Renal pelvis (tissue), 12 donors: Measurements from ENCODE around the gene ZNF501. TPM values are rescaled to one million over a fixed set of nuclear protein-coding genes. Genes with fewer than 3 reads are reported as not detected.

Experiments
- DNase-seq: peaks from one replicate; pipeline ENCODE4 v3.0.0-alpha.2; 2013
- long read RNA-seq, 16 experiments: transcript quantifications; one replicate each; lab custom pipeline, GENCODE V29; 2026
- polyA plus RNA-seq, 3 donors: library from polyadenylated mRNA; unstranded; fragments of 120-200 nt; gene quantifications; one replicate each; pipeline ENCODE4 v1.2.1, GENCODE V29; 2013; ENCODE audit not compliant: insufficient read length in 3 of 3

ZNF501 gene
- 10 to 100 TPM; 10.2 to 12.9 (median 10.8) TPM for polyA plus RNA-seq
- long read RNA-seq, donor 1, partial matches to known transcripts = 66 of 69 reads
- long read RNA-seq, donor 1, other reads (novel, unspliced or antisense) = 0 of 69 reads
- long read RNA-seq, donor 2, partial matches to known transcripts = 0 of 4 reads
- long read RNA-seq, donor 2, other reads (novel, unspliced or antisense) = 0 of 4 reads
- long read RNA-seq, donor 3, partial matches to known transcripts = 0 of 4 reads
- long read RNA-seq, donor 3, other reads (novel, unspliced or antisense) = 0 of 4 reads
- long read RNA-seq, donor 4, partial matches to known transcripts = 0 of 4 reads
- long read RNA-seq, donor 4, other reads (novel, unspliced or antisense) = 0 of 4 reads
- long read RNA-seq, donor 5, partial matches to known transcripts = 0 of 6 reads
- long read RNA-seq, donor 5, other reads (novel, unspliced or antisense) = 0 of 6 reads
- long read RNA-seq, donor 6, partial matches to known transcripts = 0 of 5 reads
- long read RNA-seq, donor 6, other reads (novel, unspliced or antisense) = 0 of 5 reads
- long read RNA-seq, donor 7, transcript ZNF501-201 (3 exons, 3,099 nt) = major isoform, 5 of 6 reads
- long read RNA-seq, donor 7, partial matches to known transcripts = 0 of 6 reads
- long read RNA-seq, donor 7, other reads (novel, unspliced or antisense) = 0 of 6 reads
- long read RNA-seq, donor 8, partial matches to known transcripts = 0 of 1 reads
- long read RNA-seq, donor 8, other reads (novel, unspliced or antisense) = 0 of 1 reads
- long read RNA-seq, donor 9, partial matches to known transcripts = 0 of 4 reads
- long read RNA-seq, donor 9, other reads (novel, unspliced or antisense) = 0 of 4 reads
- long read RNA-seq, donor 10, partial matches to known transcripts = 0 of 7 reads
- long read RNA-seq, donor 10, other reads (novel, unspliced or antisense) = 0 of 7 reads
- long read RNA-seq, donor 11, partial matches to known transcripts = 0 of 2 reads
- long read RNA-seq, donor 11, other reads (novel, unspliced or antisense) = 0 of 2 reads
- long read RNA-seq, donor 12, partial matches to known transcripts = 0 of 3 reads
- long read RNA-seq, donor 12, other reads (novel, unspliced or antisense) = 0 of 3 reads
- long read RNA-seq, donor 13 = 0 reads
- long read RNA-seq, donor 14 = 0 reads
- long read RNA-seq, donor 15, partial matches to known transcripts = 0 of 1 reads
- long read RNA-seq, donor 15, other reads (novel, unspliced or antisense) = 0 of 1 reads
- long read RNA-seq, donor 16, partial matches to known transcripts = 0 of 8 reads
- long read RNA-seq, donor 16, other reads (novel, unspliced or antisense) = 0 of 8 reads

GRCh38 chr3:44729384-44729910 is at the start of gene ZNF501:
TSS of gene ZNF501 (plus strand) at chr3:44729635. CDS start at chr3:44734422, 4,787 bp downstream.
- DNase-seq = peak; percentile 93

GRCh38 chr3:44680921-44681455 is 48.4 kb upstream of the ZNF501 start:
- DNase-seq = no peak

GRCh38 chr3:44682182-44682896 is 47.1 kb upstream of the ZNF501 start:
- DNase-seq = no peak

GRCh38 chr3:44685128-44685800 is 44.2 kb upstream of the ZNF501 start:
- peak; percentile 82 for DNase-seq

GRCh38 chr3:44687898-44688297 is 41.5 kb upstream of the ZNF501 start:
- DNase-seq = no peak

GRCh38 chr3:44712455-44713075 is 16.9 kb upstream of the ZNF501 start, which contains the start of gene ZNF502:
TSS of gene ZNF502 (plus strand) at chr3:44712660. CDS start at chr3:44720262, 7,602 bp downstream.
- DNase-seq = peak; percentile 93

- DNase-seq = no peak
Observed at GRCh38 chr3:44721231-44722102, 8.0 kb upstream of the ZNF501 start.

GRCh38 chr3:44722103-44722401 is 7.4 kb upstream of the ZNF501 start:
- DNase-seq = no peak

- no peak for DNase-seq
Observed at GRCh38 chr3:44734646-44735168, 5.3 kb downstream of the ZNF501 start.

GRCh38 chr3:44761101-44761423 is 31.6 kb downstream of the ZNF501 start:
- peak; percentile 14 for DNase-seq

- peak; percentile 97 for DNase-seq
Observed at GRCh38 chr3:44761424-44762169, 32.2 kb downstream of the ZNF501 start, which contains the start of the genes KIAA1143 and KIF15. TSS of gene KIAA1143 (minus strand) at chr3:44761619. CDS start at chr3:44761602, 17 bp downstream. TSS of gene KIF15 (plus strand) at chr3:44761794. CDS start at chr3:44761866, 72 bp downstream.

GRCh38 chr3:44762170-44762677 is 32.8 kb downstream of the ZNF501 start:
- no peak for DNase-seq

GRCh38 chr3:44762690-44763089 is 33.3 kb downstream of the ZNF501 start:
- no peak for DNase-seq

- no peak for DNase-seq
Observed at GRCh38 chr3:44764248-44764647, 34.8 kb downstream of the ZNF501 start.

- DNase-seq = no peak
Observed at GRCh38 chr3:44771424-44772098, 42.1 kb downstream of the ZNF501 start.

- DNase-seq = no peak
Observed at GRCh38 chr3:44772099-44772442, 42.6 kb downstream of the ZNF501 start.

GRCh38 chr3:44782891-44783290 is 53.5 kb downstream of the ZNF501 start:
- DNase-seq = no peak
